Activated T-helper 9 cell treated with anti-CD3 and anti-CD28 coated beads, Interleukin-2, amount 50 U/mL, for 16 hours (primary cell): ENCODE data around the gene OXSM.

Source experiments
- DNase-seq: peaks from one replicate; pipeline ENCODE4 v3.0.0-alpha.2; 2020; ENCODE audit warnings: low read depth

Gene OXSM

DNA sequence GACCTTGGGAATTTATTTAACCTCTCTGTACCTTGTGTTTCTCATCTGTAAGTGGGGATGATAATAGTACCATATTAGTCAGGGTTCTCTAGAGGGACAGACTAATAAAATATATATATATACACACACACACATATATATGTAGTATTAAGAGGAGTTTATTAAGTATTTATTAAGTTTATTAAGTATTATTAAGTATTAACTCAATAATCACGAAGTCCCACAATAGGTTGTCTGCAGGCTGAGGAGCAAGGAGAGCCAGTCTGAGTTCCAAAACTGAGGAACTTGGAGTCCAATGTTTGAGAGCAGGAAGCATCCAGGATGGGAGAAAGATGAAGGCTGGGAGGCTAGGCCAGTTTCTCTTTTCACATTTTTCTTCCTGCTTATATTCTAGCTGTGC, 14.8 kb downstream of the OXSM start:
- no peak for DNase-seq

DNA sequence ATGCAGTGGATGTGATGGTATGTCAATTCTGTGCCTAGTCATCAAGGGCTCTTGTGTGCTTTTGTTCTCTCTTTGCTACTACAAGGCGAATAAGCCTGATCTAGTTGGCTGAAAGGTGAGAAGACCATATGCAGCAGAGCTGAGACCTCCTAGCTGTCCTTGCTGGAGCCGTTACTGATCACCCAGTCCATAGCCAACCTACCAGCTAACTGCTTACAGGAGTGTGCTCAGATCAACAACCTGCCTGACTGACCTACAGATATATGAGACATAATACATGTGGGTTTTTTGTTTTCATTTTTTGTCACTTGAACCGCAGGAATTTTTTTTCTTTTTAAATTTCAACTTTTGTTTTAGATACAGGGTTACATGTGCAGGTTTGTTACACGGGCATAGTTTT, 22.8 kb downstream of the OXSM start:
- DNase-seq: no peak

DNA sequence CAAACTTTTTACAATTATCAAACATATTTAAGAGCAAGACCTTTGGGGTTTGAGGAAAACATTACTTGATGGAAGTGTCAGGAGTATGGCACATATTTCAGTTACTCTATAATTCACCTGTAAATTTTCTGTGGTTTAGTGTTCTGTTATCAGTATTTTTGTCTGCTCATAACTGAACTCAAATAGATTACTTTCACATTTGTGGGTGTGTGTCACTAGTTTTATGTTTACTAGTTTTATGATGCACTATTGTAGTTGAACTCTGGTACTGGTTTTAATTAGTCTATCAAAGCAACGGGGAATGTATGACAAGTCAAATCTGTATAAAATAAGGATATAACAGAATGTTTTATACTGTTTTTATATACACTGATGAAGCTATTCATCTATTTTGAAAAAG, 27.2 kb downstream of the OXSM start:
- no peak for DNase-seq

DNA sequence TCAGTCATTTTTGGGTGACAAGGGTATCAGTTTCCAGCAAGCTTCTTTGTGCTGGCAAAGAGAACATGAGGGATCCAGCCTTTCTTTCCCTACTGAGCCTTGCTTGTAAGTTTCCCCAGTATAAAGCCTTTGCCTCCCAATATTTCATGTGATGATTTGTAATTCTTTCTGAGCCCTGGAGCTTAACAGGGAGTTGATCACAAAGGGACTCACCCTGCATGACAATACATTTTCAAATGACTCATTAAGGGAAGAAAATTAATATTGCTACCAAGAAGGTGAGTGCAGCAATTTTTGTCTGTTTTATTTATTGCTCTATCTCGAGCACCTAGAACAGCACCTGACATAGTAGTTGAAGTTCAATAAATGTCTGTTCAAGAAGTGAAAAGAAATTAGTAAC, 27.7 kb downstream of the OXSM start:
- DNase-seq: no peak

DNA sequence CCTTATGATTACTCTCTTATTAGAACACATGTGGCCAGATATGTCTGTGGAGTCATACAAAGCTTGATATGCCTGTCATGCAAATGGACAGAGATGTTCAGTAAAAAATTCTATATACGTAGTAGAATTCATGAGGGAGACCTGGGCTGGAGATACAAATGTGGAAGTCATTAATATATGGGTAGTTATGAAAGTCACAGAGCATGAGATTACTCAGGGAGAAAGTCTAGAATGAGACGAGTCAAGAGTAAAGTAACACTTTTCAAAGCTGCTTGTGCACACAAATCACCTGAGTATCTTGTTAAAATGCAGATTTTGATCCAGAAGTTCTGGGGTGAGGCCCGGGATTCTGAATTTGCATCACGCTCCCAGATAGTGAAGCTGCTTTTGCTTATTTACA, 28.4 kb downstream of the OXSM start:
- DNase-seq: no peak

DNA sequence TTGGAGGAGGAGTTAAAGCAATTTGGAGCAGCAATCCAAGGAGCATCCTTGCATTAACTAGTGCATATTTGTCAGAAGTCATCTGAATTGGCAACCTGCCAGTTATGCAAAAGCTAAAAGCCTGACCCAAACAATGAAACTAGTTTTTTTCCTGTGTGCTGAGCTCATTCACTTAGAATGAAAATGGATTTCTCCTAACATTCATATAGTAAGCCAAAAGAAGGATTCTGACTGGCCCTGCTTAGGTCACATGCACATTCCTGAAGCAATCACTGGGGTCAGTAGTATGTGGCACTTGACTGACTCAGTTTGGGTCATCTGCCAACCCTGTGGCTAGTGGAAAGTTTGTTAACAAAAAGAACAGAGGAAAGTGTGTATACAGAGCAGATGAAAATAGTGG, 30.5 kb downstream of the OXSM start:
- no peak for DNase-seq

DNA sequence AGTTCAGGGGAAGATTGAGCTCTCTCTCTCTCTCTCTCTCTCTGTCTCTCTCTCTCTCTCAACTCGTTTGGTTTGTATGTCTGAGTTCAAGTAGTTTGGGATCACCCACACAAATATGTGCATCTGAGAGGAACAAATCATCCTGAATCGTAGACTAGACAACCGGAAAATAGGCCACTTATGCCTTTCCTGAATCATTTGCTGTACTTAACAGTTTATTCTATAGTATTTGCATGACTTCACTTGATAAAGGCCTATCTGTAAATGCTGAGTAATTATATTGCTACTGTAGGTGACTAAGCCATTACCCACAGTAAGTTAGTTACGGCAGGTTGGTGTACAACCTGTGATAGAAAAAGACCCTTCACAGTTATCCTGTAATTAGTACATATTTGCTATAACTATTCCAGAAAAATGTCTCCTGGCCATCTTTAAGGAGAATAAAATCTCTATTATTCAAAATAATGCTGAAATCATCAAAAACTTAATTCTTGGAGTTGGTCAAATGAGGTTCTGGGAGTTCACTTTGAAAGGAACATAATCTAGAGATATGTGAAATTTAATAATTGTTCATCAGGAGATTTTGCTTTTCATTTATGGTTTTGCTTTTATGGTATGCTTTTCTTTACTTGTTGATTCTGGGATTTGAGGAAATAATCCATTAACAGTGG, 31.1 kb downstream of the OXSM start:
- no peak for DNase-seq

DNA sequence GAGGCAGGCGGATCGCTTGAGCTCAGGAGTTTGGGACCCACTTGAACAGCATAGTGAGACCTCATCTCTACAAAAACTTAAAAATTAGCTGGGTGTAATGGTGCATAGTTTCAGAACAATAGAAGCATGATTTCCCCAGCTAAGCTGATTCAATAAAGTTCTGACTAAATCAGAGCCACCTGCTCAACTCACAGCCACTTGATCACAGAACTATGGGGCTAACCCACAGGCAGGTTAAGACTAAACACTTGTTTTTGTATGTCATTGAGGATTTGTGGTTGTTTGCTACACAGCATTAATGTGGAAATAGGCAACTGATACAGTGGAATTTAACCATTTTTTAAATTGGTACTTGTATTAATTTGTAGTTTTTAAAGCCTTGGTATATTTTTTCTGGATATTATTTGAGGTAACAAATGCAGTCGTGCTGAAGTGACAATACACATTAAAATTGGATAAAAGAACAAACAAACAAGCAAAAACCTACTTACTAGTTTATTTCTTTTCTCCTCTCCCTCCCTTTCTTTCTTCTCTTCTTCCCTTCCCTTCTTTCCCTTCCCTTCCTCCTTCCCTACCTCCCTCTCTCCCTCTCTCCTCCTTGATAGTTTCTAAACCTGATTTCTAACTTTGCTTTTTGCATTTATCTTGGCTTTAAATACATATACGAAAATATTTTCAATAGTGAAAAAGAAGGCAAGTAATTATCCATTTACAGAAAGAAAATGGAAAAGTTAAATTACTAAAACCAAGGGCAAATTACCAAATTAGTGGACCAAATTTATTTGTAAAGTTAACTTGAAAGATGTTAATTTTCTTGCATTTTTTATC, 32.1 kb downstream of the OXSM start:
- DNase-seq: no peak

DNA sequence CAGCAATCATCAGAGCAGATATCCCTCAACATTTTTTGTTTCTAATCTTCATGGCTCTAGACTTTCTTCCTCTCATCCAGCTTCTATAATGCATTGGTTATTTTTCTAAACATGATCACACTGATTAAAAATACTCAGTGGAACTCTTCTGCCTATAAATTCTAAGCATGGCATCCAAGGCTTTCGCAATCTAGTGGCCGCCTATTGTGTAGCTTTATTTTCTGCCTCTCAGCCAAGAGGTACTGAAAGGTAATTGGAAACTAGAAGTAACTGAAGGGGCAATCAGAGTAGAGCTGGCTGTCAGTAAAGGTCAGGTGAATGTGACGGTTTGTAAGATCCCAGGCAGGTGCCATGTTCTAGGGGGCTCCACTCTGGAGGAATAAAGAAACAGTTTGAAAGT, 33.4 kb downstream of the OXSM start:
- no peak for DNase-seq

DNA sequence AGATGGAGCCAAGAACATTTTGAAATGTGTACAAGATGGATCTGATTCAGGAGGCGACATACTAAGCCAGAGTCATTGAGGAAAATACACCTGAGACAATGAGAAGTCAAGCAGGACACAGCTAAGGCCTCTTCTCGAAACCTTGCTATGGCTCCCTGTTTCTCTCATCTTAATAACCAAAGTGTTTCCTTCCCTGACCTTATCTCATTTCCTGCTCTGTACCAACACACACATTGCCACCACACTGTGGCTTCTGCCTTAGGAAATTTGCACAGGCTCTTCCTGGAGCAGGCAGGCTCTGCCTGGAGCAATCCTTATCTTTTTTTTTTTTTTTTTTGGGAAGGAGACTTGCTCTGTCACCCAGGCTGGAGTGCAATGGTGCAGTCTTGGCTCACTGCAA, 36.6 kb downstream of the OXSM start:
- DNase-seq: no peak

DNA sequence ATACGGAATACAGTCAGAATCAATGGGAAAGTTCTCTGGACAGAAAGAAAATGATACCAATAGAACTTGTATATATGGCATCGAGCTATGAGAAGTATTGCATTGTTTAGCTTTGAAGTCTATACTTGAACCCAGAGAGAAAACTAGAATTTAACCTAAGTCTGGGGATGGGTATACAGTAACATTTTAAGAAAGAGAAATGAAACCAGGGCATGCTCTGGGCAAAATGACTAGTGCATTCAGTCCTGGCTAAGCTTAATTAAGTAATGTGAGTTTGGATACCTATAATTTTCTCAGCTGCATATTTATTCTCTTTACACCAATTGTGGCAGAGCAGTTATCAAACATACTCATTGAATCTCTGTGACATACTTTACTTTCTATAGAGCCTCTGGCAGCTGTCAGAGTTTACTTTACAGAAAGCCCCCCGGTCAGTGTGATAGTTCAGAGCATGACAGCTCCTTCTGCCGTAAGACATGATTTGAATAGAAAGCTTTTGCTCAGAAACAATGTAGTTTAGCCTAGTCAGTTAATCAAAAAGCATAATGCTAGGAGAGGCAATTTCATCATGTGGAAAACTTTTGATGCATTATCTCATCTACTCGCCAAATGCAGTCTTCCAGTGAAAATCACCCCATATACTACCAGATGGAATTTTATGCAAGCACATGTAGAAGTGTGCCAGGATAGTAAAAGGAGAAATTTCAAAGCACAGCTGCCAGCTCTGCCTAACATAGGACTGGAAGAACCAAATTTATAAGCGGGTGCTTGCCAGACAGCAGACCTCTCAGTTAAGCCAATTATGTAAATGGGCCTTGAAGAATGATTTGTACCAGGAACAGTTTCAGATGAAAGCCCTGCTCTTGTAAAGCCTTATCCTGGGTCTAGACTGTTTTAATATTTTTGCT, 40.7 kb downstream of the OXSM start:
- no peak for DNase-seq

DNA sequence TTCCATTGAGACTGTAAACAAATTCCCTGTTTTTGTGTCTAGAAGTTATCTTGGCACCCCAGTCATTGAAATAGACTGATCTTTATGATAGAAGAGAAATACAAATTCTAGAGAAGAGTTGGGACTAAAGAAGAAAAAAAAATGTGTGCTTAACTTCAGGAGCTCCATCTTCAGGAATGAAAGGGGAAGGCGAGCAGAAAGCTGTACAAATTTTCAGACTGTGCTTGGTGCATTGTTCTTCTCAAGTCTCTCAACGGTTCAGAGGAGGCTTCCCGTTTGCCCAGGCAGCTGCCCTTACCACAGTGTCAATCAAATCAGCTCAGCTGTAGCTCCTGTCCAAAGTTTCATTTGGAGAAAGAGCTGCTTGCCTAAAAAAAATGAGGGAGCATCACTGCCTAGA, 41.7 kb downstream of the OXSM start:
- DNase-seq: no peak

DNA sequence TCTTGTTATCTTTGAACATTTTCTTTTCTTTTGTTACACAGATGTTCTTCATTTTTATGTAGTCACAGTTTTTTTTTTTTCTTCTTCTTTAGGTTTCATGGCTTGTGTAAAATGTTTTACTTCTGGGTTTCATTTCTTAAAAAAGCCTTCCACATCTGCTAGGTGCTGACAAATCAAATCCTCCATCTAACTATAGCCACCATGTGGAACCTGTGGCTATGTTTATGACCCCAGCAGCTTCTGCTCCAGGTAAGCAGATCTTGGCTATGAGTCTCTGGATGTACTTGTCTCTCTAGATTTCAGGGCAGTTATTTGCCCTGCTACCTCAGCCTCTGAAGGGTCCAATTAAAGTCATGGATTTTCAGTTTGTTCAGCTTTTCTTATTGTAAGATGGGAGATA, 44.5 kb downstream of the OXSM start:
- DNase-seq: no peak

DNA sequence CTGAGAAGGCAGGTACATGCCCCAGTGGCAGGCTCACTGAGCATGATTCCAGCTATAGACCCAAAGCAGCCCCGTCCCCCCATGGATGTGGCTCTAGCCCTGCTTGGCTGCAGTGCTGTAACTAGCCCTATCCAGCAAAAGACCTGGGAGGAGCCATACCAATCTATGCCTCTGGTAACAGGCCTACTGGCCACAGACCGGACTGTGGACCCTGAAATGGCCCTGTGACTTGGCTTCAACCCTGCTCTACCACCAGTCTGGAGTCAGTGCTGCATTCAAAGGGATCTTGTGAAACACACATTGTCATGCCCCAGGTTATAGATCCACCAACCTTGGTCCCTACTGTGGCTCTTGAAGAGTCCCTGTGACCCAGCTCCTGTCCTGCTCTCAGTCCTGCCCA, 46.7 kb downstream of the OXSM start:
- no peak for DNase-seq

DNA sequence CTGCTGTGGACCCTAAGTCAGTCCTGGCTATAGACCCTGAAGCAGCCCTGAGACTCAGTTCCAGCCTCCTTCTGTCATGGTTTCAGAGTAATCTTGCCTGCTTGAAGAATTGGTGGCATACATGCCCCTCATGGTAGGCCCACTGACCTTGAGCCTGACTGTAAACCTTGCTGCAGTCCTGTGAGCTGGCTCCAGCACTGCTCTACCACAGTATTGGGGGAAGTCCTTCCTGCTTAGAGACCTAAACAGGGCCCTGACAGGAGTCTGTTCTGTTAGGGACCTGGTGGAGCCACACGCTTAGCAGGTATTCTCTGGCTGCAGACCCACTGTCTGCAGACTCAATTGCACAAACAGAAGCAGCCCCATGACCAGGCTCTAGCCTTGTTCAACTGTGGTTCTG, 47.1 kb downstream of the OXSM start:
- no peak for DNase-seq

DNA sequence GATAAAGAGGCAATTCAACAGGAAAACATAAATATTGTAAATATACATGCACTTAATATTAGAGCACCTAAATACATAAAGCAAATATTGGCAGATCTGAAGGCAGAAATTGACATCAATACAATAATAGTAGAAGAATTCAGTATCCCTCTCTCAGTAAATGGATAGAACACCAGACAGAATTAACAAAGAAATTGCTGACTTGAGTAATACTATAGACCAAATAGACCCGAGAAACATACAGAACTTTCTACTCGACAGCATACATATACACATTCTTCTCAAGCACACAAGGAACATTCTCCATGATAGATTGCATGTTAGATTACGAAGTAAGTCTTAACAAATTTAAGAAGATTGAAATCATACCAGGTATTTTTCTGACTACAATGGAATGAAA, 50.2 kb downstream of the OXSM start:
- DNase-seq: no peak

DNA sequence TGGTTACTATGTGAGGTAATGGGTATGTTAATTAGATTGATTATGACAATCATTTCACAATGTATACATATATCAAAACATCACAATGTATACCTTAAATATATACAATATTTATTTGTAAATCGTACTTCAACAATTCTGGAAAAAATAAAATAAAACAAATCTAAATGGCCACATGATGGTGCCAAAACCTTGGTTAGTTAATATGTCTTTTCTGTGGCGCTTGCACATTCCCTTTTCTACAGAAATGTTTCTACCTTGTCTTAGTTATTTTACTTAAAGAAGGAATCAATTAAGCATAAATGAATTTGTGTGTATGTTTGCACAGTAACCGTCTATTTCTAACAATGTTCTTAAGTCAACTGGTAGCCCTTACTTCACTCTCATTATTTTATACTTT, 53.4 kb downstream of the OXSM start:
- no peak for DNase-seq
